Activated CD4-positive, alpha-beta memory T cell treated with anti-CD3 and anti-CD28 coated beads, Interleukin-2, amount 10 ng/mL, durations not matched to agents 7 days and 5 days (primary cell): Measurements from ENCODE around the gene TMEM219. TPM values are rescaled to one million over a fixed set of nuclear protein-coding genes. Genes with fewer than 3 reads are reported as not detected.
"Not testable (repeated sequence)": the region's sequence is repeated elsewhere in the genome, so short reads cannot be mapped to it uniquely, and the experiment has no call there.

Source experiments
- CTCF ChIA-PET: fragments of 350-600 bp; sonication (Branson Sonifier 250); formaldehyde crosslinking; loops from one replicate; lab custom pipeline; 2021; ENCODE audit warnings: antibody characterized with exemption, inconsistent platforms; lab: Charles Lee
- POLR2A ChIA-PET: fragments of 350-600 bp; sonication (Branson Sonifier 250); formaldehyde crosslinking; loops from one replicate; lab custom pipeline; 2021; ENCODE audit warnings: antibody characterized with exemption; lab: Charles Lee
- DNase-seq: peaks from one replicate; pipeline ENCODE4 v3.0.0-alpha.2; 2020
- H3K27ac Mint-ChIP-seq: one replicate; pipeline ENCODE4 v1.8.0; 2021; ENCODE audit warnings: mild to moderate bottlenecking, mixed read lengths
- H3K27me3 Mint-ChIP-seq: one replicate; pipeline ENCODE4 v1.8.0; 2021; ENCODE audit warnings: mixed read lengths
- H3K36me3 Mint-ChIP-seq: one replicate; pipeline ENCODE4 v1.8.0; 2021; ENCODE audit warnings: low read depth, mixed read lengths
- H3K4me1 Mint-ChIP-seq: one replicate; pipeline ENCODE4 v1.8.0; 2021; ENCODE audit warnings: mixed read lengths
- H3K4me3 Mint-ChIP-seq: one replicate; pipeline ENCODE4 v1.8.0; 2021; ENCODE audit warnings: mild to moderate bottlenecking, mixed read lengths
- H3K9me3 Mint-ChIP-seq: one replicate; pipeline ENCODE4 v1.8.0; 2021; ENCODE audit warnings: mixed read lengths
- total RNA-seq, 2 experiments: library from RNA; stranded (reverse); gene quantifications; one replicate each; pipeline ENCODE4 v1.2.3, GENCODE V29; 2021

Gene TMEM219
- total RNA-seq, 2 experiments from 2014 or later, result 68.9 to 78.7 TPM

GRCh38 chr16:29959293-29959692 is 2.6 kb upstream of the TMEM219 start:
- Mint-ChIP-seq H3K36me3 (peaks cover 5% of the 10 kb centered on the region), H3K4me3 (no peak overlapping the region), H3K27me3 (peaks cover 4% of the 10 kb centered on the region), H3K9me3 (no peaks in the 10 kb centered on the region), H3K4me1 (peaks cover 22% of the 10 kb centered on the region), H3K27ac (no peak overlapping the region)
- POLR2A ChIA-PET, result interaction anchor here (3.1 kb wide), 1 partner anchor 33 kb away, joined by 30 read pairs; the partner anchor contains the start of gene KCTD13
- DNase-seq, result no peak
- CTCF ChIA-PET, result interaction anchor here (4.6 kb wide), 1 partner anchor 14 kb away, joined by 29 read pairs; the partner anchor contains the start of gene TAOK2

DNA sequence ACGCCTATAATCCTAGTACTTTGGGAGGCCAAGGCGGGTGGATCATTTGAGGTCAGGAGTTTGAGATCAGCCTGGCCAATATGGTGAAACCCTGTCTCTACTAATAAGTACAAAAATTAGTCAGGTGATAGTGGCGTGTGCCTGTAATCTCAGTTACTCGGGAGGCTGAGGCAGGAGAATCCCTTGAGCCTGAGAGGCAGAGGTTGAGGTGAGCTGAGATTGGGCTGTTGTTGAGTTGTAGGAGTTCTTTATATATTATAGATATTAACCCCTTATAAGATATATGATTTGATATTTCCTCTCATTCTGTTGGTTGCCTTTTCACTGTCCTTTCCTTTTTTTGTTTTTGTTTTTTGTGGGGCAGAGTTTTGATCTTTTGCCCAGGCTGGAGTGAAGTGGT is 2.1 kb upstream of the TMEM219 start:
- not testable (repeated sequence) for H3K27me3 Mint-ChIP-seq, DNase-seq, H3K36me3 Mint-ChIP-seq, H3K27ac Mint-ChIP-seq, H3K9me3 Mint-ChIP-seq, H3K4me3 Mint-ChIP-seq
- CTCF ChIA-PET, result interaction anchor here (4.6 kb wide), 1 partner anchor 14 kb away, joined by 29 read pairs; the partner anchor contains the start of gene TAOK2
- POLR2A ChIA-PET, result interaction anchor here (1.1 to 3.6 kb wide), 3 partner anchors 14 to 106 kb away, joined by 3 to 78 read pairs (median 30); partner anchors contain the start of genes ALDOA, KCTD13 and TAOK2
- H3K4me1 Mint-ChIP-seq, result peaks cover 22% of the 10 kb centered on the region

DNA sequence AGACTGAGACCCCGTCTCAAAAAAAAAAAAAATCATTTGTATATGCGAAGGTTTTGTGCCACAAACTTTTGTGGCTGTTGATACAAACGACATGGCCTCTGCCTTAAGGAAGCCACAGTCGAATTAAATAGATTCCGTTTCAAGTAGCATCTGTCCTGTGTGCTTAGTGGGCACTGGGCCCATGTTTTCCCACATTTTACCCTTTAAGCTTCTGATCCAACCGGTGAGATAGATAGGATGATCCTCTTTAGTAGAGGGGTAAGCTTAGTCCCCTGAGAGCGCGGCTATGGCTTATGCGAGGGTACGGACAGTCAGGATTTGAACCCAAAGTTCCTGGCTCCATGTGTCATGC is 776 bp upstream of the TMEM219 start:
- peaks cover 24% of the 10 kb centered on the region for H3K4me1 Mint-ChIP-seq
- H3K36me3 Mint-ChIP-seq, result peaks cover 10% of the 10 kb centered on the region
- peak overlapping the region; percentile 82 for H3K27ac Mint-ChIP-seq
- H3K9me3 Mint-ChIP-seq, result no peaks in the 10 kb centered on the region
- H3K4me3 Mint-ChIP-seq, result peak overlapping the region; percentile 87
- ChIA-PET CTCF (interaction anchor here (0.6 to 4.6 kb wide), 12 partner anchors 10 to 260 kb away, joined by 3 to 29 read pairs (median 4); partner anchors contain the start of genes CDIPT, HIRIP3, INO80E and KCTD13), POLR2A (interaction anchor here (0.8 to 3.6 kb wide), 17 partner anchors 8 to 262 kb away, joined by 3 to 78 read pairs (median 4); partner anchors contain the start of genes CDIPT, HIRIP3, INO80E and KCTD13)
- DNase-seq, result no peak
- H3K27me3 Mint-ChIP-seq, result no peaks in the 10 kb centered on the region

DNA sequence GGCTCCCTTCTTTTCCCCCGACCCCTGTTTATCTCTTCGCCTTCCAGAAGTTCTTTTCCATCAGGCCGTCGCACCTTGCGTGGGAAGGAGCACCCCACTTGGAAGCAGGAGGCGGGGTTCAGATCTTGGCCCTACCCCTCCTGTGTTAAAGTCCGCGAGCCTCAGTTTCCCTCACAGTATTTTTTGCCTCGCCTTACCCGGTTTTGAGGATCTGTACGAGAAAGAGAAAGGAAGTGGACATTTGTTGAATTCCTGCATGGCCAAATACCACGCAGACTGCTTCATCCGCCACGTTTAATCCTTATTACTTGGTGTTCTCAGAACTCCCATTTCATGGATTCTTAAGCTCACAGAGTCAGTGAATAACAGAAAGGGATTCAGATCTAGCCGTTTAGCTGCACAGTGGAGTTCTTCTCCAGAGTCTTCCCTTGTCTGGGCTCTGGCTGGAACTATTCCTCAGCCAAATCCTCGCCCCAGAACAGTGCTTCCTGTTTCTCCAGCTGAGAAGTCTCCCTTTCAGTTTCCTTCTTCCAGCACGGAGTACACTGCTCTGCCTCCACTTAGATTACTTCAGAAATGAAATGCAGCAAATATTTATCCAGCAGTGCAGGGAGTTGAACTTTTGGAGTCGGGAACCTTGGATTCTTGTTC is 590 bp downstream of the TMEM219 start:
- peak overlapping the region; percentile 82 for H3K27ac Mint-ChIP-seq
- H3K4me3 Mint-ChIP-seq, result peak overlapping the region; percentile 87
- H3K4me1 Mint-ChIP-seq, result peaks cover 25% of the 10 kb centered on the region
- ChIA-PET POLR2A (interaction anchor here (0.6 to 3.6 kb wide), 15 partner anchors 9 to 975 kb away, joined by 3 to 78 read pairs (median 4); partner anchors contain the start of genes CDIPT, HIRIP3, INO80E and KCTD13), CTCF (interaction anchor here (0.6 to 4.6 kb wide), 13 partner anchors 11 to 262 kb away, joined by 3 to 29 read pairs (median 4); partner anchors contain the start of genes CDIPT, HIRIP3, INO80E and KCTD13)
- no peaks in the 10 kb centered on the region for H3K27me3 Mint-ChIP-seq
- DNase-seq, result no peak
- peaks cover 12% of the 10 kb centered on the region for H3K36me3 Mint-ChIP-seq
- H3K9me3 Mint-ChIP-seq, result no peaks in the 10 kb centered on the region

DNA sequence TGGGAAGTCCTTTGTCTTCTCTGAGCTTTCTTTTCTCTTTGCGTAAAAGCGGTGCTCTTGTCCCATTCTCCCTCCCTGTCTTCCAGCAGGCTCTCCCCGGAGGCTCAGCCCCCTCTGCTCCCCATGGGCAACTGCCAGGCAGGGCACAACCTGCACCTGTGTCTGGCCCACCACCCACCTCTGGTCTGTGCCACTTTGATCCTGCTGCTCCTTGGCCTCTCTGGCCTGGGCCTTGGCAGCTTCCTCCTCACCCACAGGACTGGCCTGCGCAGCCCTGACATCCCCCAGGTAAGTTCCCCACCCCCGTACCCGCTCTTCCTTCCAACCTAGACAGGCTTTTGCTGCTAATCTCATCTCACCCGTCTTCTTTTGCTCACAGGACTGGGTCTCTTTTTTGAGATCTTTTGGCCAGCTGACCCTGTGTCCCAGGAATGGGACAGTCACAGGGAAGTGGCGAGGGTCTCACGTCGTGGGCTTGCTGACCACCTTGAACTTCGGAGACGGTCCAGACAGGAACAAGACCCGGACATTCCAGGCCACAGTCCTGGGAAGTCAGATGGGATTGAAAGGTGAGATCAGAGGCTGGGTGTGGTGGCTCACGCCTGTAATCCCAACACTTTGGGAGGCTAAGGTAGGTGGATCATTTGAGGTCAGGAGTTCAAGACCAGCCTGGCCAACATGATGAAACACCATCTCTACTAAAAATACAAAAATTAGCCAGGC is 1.3 kb downstream of the TMEM219 start:
- DNase-seq, result no peak
- Mint-ChIP-seq H3K4me3 (peak overlapping the region; percentile 87), H3K27me3 (no peaks in the 10 kb centered on the region), H3K4me1 (peaks cover 25% of the 10 kb centered on the region), H3K36me3 (peaks cover 12% of the 10 kb centered on the region), H3K27ac (peak overlapping the region; percentile 82), H3K9me3 (no peaks in the 10 kb centered on the region)
- POLR2A ChIA-PET, result interaction anchor here (1.3 to 3.6 kb wide), 5 partner anchors 11 to 976 kb away, joined by 3 to 78 read pairs (median 5); partner anchors contain the start of genes HIRIP3, INO80E, MVP and TAOK2
- CTCF ChIA-PET, result interaction anchor here (0.6 to 4.6 kb wide), 3 partner anchors 11 to 92 kb away, joined by 3 to 29 read pairs (median 6); partner anchors contain the start of gene TAOK2

- CTCF ChIA-PET, result no interaction called here
- peaks cover 38% of the 10 kb centered on the region for H3K36me3 Mint-ChIP-seq
- no peak overlapping the region for H3K27ac Mint-ChIP-seq
- POLR2A ChIA-PET, result no interaction called here
- H3K27me3 Mint-ChIP-seq, result no peaks in the 10 kb centered on the region
- no peaks in the 10 kb centered on the region for H3K9me3 Mint-ChIP-seq
- peaks cover 11% of the 10 kb centered on the region for H3K4me1 Mint-ChIP-seq
- no peak for DNase-seq
- H3K4me3 Mint-ChIP-seq, result no peak overlapping the region
Observed at GRCh38 chr16:29968205-29968604, 6.3 kb downstream of the TMEM219 start.

DNA sequence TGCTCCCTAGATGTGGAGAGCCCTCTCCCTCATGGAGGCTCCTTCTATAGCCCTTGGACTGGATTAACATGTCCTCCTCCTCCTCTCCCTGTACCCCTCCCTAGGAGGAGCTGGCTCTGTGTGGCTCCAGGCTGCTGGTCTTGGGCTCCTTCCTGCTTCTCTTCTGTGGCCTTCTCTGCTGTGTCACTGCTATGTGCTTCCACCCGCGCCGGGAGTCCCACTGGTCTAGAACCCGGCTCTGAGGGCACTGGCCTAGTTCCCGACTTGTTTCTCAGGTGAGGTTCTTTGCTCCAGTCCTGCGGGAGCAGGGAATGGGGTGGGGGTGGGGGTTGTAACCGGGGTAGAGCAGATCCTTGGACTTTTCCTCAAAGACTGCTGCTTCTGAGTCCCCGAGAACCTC is 9.4 kb downstream of the TMEM219 start:
- Mint-ChIP-seq H3K27me3 (no peaks in the 10 kb centered on the region), H3K27ac (no peak overlapping the region), H3K4me1 (peaks cover 25% of the 10 kb centered on the region), H3K4me3 (no peak overlapping the region), H3K36me3 (peaks cover 32% of the 10 kb centered on the region), H3K9me3 (no peaks in the 10 kb centered on the region)
- POLR2A ChIA-PET, result interaction anchor here (0.6 to 6.6 kb wide), 2 partner anchors 10 to 24 kb away, joined by 4 to 78 read pairs; partner anchors contain the start of genes HIRIP3 and TMEM219
- CTCF ChIA-PET, result interaction anchor here (1.0 kb wide), 1 partner anchor 14 kb away, joined by 3 read pairs; no protein-coding TSS in a partner anchor
- no peak for DNase-seq

GRCh38 chr16:29972500-29972899 is 10.6 kb downstream of the TMEM219 start:
- no peaks in the 10 kb centered on the region for H3K9me3 Mint-ChIP-seq
- H3K4me1 Mint-ChIP-seq, result peaks cover 35% of the 10 kb centered on the region
- H3K4me3 Mint-ChIP-seq, result no peak overlapping the region
- DNase-seq, result no peak
- H3K27ac Mint-ChIP-seq, result peak overlapping the region; percentile 67
- no peaks in the 10 kb centered on the region for H3K27me3 Mint-ChIP-seq
- H3K36me3 Mint-ChIP-seq, result peaks cover 36% of the 10 kb centered on the region
- ChIA-PET CTCF (interaction anchor here (0.9 to 3.3 kb wide), 8 partner anchors 11 to 273 kb away, joined by 3 to 29 read pairs (median 8); partner anchors contain the start of genes CDIPT and TMEM219), POLR2A (interaction anchor here (0.6 to 8.8 kb wide), 15 partner anchors 11 to 378 kb away, joined by 3 to 99 read pairs (median 5); partner anchors contain the start of genes ALDOA, CDIPT, HIRIP3 and INO80E)

GRCh38 chr16:29972992-29973383 is 11.1 kb downstream of the TMEM219 start:
- ChIA-PET POLR2A (interaction anchor here (0.5 to 8.8 kb wide), 27 partner anchors 11 to 378 kb away, joined by 3 to 99 read pairs (median 4); partner anchors contain the start of genes ALDOA, ASPHD1, CDIPT and DOC2A), CTCF (interaction anchor here (0.8 to 3.3 kb wide), 11 partner anchors 12 to 331 kb away, joined by 3 to 29 read pairs (median 7); partner anchors contain the start of genes CDIPT and TMEM219)
- Mint-ChIP-seq H3K36me3 (peaks cover 36% of the 10 kb centered on the region), H3K4me3 (peak overlapping the region; percentile 88), H3K27me3 (no peaks in the 10 kb centered on the region), H3K4me1 (peaks cover 37% of the 10 kb centered on the region), H3K9me3 (no peaks in the 10 kb centered on the region), H3K27ac (peak overlapping the region; percentile 67)
- no peak for DNase-seq

DNA sequence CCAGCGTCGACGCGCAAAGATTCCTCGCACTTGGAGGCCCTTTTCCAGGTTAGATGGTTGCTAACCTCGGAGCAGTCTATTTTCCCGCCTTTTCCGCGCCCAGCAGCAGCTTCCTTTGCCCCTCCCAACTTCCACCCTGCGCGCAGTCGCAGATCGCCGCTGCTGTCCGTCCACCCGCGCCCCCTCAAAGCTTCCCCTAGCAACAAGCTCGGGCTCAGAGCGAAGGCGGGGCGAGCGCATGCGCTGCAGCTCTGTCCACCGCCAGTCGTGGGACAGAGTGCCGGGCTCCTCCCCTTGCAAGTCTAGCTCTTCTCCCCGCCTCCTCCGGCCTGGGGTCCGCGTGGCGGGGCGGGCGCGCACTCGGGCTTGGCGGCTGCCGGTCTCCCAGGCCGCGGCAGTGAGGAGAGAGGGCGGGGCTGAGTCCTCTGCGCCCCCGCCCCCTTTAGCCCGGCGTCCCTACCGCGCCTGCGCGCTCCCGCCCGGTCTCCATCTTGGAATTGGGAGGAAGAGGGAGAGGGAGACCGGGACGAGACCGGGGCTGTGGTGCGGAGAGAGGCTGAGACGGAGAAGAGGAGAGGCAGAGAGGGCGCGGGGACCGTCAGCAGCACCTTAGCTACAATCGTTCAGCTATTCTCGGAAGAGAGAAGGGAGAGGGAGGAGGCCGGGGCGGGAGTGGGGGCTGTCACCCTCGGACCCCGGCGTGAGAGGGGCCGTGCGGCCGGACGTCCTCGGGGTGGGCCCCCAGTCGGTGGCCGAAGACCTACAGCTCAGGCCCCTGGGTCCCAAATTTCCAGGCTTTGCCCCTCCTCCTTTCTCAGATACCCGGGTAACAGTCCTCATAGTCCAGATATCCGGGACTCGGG is 11.7 kb downstream of the TMEM219 start, which contains the start of gene TAOK2:
TSS of gene TAOK2 (plus strand) at position 485 of the 863 bp plus-strand sequence. CDS start 3,905 bp downstream, outside the sequence.
- no peaks in the 10 kb centered on the region for H3K9me3 Mint-ChIP-seq
- peak within 1 kb of the TSS; percentile 88 for H3K4me3 Mint-ChIP-seq

More for the DNA sequence above, 11.7 kb downstream of the TMEM219 start, which contains the start of gene TAOK2:
- Mint-ChIP-seq H3K4me1 (peaks cover 37% of the 10 kb centered on the region), H3K27me3 (no peaks in the 10 kb centered on the region), H3K27ac (peak within 1 kb of the TSS; percentile 79), H3K36me3 (peaks cover 36% of the 10 kb centered on the region)
- POLR2A ChIA-PET, result interaction anchor here (0.5 to 8.8 kb wide), 29 partner anchors 9 to 374 kb away, joined by 3 to 99 read pairs (median 4); partner anchors contain the start of genes ALDOA, ASPHD1, CDIPT and DOC2A
- CTCF ChIA-PET, result interaction anchor here (0.8 to 3.3 kb wide), 13 partner anchors 13 to 332 kb away, joined by 3 to 29 read pairs (median 5); partner anchors contain the start of genes CDIPT, PAGR1 and TMEM219
- peak; percentile 97 for DNase-seq
